ENCODE measurements around the gene USP49.
"Not testable (repeated sequence)": the region's sequence is repeated elsewhere in the genome, so short reads cannot be mapped to it uniquely, and the experiment has no call there.

Gene USP49

DNA sequence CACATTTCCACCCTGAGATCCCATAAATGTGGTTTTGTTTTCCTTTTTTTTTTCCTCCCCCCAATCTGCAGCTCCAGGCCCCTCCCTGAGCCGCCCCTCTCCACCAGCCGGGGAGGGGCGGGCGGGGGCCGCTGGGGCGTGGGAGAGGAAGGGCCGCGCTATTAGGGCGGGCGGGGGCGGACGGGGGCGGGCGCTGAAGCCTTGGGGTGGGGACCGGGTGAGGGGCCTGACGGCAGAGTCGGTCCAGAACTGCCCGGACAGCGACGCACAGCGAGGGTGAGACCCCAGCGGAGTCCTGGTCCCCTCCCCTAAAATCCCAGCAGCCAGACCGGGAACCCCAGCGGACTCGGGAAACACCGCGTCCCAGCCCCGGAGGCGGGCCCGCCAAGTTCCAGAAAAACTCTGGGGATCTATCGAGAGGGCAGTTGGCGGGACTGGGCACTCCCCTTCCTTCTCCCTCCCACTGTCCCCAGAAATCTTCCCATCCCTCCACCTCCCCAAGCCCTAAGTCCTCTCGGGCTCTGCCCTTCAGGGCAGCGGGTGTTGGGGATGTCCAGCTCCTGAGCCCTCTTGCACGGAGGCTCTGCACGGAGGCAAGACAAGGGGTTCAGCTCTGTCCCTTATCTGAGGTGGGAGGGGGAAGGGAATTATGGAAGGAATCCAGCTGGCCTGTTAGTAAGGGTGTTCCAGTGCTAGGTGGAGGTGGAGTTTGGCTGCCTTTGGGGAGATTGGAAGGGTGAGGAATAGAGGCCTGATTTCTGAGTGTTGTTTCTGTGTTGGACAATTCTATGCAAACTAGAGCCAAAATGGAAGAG is 114.4 kb downstream of the USP49 start, which contains the start of gene PRICKLE4:
Gene PRICKLE4 (plus strand): TSS at position 232 of the 815 bp plus-strand sequence. CDS start 2,692 bp downstream, outside the sequence.
- DNase-seq (ENCODE audit: low read depth in 2 of 2), result no peak

DNA sequence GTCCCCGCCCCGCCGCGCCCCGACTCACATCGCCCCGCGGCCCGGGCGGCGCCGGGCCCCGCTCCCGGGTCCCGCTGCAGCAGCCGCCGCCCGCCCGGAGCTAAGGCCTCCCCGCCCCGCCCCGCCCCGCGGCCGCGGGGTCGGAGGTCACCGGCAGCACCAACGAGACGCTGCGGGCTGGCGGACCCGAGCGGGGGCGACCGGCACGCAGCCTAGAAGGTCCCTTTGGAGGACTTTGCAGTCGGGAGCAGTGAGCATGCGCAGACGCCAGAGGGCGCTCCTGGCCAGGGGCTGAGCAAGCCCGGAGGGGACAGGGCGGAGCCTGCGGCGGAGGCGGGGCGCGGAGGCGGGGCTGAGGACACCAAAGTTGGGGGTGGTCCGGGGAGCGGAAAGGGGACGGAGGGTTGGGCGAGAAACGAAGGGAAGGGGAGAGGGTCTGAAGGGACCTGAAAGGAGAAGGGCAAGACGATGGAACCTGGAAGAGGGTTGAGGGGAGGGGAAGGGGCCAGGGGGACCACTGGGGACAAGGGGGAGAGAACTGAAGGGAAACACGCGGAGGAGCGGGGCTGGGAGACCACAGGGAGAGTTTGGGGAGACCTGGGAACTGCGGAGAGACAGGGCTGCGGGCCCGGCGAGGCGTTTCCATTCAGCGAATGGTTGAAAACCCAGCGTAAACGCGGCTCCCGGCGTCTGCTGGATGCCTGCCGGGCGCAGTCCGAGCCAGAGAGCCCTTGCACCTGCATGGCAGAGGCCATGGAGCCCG is 115.2 kb downstream of the USP49 start, which contains the start of gene FRS3:
Gene FRS3 (minus strand): TSS at position 113 of the 763 bp plus-strand sequence. CDS start 2,913 bp downstream, outside the sequence.
- DNase-seq (ENCODE audit: low read depth in 2 of 2), result peak; percentile 83

DNA sequence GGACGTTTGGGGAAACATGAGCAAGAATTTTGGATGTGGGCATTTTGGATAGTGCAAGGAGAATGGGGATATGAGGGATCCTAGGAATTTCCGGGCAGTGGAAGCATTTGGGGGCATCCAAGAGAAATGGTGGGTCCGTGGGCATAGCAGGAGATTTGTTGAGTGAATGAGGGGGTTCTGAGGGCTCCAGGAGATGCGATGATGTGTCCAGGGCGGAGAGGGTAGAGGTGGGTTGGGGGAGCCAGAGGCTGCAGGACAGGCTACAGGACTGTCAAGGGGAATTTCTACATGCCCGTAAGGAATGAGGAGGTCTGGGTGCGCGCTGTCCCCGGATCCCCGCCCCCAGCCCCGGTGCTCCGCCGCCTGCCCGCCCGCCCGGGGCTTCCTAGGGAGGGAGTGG is 115.8 kb downstream of the USP49 start:
- no peak for DNase-seq (ENCODE audit: low read depth in 2 of 2)

DNA sequence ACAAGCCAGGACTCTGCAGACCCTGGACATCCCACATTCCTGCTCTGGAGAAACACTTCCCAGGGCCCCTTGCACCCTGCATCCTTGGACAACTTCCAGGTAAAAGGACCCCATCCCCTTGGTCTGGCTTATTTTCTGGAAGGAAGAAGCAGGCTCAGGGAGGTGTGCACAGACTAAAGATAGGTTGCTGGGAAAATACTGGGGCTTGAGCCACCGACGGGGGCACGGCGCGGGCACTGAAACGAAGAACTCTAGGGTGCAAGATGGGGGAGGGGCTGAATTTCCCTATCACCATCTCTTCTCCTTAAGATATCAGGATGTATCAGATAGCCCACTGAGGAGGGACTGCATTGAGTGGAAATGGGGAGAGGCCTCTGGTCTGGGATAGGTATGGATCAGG is 116.3 kb downstream of the USP49 start:
- no peak for DNase-seq (ENCODE audit: low read depth in 2 of 2)

DNA sequence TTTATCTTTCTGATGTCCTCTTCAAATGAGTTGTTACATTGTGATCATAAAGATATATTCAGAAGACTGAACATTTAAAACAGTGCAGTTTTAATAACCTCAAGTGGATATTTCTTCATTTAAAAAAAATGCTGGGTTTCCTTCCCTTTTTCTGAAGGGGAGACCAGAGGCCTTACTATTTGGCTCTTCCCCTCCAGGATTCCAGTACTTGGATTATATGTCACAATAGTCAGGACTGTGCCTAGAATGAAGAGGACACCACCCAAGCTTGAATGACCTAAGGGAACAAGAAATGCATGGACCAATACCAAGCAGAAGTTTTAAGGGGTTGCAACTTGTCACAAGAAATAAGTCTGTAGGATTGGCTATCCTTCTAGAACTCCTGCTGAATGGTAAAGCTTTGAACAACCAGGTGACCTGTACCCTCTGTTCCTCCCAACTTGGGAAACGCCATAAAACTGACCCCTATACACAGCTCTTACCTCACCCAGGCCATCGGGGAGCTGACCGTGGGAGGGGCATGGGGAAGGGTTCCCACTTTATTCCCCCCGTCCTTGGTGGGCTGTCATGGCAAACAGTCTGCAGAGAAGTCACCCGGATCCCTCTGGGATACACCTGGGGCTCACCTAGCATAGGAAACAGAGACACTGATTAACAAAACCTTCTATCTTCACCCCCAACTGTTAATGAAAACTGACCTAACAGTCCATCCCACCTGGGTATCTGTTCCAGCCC is 117.5 kb downstream of the USP49 start:
- DNase-seq (ENCODE audit: low read depth in 2 of 2), result no peak

DNA sequence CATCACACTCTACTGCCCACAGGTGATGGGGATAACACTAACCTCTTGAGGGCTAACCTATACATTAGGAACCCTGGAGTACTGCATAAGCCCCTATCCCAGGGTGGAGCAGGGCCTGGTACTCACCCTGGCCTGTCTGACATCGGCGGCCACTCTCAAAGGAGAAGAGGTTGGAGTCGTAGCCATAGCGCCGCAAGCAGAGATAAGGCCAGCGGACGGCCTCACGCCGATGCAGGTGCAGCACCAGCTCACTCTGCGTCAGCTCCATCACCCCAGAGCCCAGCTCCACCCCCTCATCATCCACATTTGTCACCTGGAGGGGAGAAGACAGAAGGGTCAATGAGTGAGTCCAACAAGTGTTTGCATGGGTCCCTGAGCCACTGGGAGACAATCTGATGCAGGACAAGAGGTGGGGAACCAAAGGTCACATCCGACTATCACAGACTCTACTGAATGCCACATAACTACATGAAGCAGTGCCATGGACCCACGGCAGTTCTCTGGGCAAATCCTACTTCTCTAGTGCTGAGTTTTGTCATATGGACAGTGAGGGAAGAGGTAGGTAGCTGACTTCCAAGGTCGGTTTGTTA is 119.8 kb downstream of the USP49 start:
- no peak for DNase-seq (ENCODE audit: low read depth in 2 of 2)

DNA sequence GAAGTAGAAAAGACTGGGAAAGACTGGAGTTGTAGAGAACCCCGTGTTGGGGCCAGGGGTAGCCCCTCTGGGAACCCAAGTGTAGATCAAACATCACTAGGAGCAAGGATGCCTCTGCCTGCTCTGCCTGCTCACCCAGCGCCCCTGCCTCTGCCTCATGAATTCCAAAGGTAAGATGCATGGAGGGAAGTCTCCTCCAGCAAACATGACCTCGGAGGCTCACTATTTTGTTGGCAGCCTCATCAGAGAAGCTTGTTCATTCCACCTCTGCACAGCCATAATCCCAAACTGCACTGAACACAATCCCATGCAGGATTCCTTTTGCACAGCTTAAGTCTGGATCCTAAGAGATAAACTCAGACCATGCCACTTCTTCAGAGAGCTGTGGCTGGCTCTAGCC is 120.3 kb downstream of the USP49 start:
- no peak for DNase-seq (ENCODE audit: low read depth in 2 of 2)

DNA sequence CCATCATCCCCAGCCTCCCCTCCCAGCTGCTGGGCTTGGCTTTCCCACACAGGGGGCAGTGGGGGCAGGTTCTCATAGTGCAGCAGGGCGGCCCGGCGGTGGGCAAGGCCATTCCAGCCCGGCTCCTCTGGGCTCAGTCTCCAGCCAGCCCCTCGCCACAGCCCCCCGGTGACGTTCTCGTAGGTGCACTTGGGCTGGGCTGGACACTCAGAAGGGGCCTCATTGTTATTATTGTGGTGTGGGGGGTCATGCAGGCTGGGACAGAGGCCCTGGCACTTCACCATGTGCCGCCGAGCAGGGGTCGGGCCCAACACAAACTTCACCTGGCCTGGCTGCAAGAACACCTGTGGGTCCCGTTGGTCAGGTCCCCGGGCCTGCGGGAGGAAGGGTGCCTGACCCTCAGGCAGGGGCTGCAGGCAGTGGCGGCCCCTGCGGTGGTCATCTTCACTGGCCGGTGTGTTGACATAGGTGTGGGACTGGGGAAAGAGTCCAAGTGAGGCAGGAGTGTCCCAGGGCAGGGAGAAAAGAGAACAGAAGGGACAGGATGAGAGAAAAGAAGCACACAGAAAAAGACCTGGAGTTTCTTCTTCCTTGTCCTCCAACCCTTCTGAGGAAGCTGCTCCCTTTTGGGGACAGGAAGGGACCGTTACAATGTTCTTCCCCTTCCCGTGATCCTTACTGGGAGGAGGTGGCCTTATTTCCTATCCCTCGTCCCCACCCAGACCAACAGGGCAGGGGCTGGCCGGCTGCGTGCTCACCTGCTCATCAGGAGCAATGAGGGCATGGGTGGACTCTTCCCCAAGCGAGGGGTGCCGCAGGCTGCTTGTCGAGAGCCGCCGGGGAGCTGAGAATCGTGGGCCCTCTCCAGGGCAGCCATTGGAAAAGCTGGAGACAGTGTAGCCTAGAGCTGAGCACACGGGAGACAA is 123.9 kb downstream of the USP49 start:
- no peak for DNase-seq (ENCODE audit: low read depth in 2 of 2)

DNA sequence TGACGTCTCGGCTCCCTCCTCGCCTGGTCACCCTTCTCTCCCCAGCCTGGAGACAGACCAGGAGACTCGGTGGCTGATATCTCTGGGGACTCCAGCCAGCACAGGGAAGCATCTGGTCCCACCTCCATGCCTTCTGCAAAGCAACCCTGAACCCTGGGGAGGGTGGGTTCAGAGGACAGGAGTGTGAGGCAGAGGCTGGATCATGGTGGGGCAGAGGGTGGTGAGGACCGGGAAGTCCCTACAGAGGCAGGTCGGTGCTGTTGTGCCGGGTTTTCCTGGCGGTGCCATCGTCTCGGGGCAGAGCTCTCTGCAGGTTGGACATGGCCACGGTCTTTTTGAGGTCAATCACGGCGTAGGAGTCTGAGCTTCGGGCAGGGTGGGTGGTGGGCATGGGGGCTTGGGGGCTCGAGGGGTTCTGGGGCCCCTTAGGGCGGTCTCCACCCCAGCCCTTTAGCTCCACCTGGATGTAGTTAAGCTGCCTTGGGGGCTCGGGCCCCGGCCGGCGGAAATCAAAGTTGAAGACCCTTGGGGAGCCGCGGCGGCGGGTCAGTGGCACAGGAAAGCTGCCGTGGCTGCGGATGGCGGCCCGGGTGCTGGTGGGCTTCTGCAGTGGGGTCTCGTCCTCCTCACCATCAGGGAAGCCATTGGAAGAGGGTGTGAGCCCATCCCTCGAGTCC is 124.7 kb downstream of the USP49 start:
- DNase-seq (ENCODE audit: low read depth in 2 of 2), result no peak

DNA sequence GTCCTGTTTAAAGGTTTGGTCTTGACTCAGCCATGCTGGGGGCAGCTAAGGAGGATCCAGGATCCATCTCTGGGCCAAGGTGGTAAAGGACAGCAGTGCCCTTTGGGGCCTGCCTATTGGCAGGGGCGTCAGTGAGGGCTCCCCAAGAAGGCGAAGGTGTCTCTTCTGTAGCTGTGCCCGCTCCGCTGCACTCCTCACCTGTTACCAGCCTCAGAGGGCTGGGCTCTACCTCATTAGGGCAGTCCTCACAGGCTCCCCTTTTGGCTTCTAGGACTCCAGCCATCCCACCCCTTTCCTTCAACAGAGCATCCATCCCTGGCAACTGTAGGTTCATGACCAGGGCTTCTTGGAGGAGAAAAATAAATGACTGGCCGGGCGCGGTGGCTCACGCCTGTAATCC is 125.8 kb downstream of the USP49 start:
- DNase-seq (ENCODE audit: low read depth in 2 of 2), result no peak

DNA sequence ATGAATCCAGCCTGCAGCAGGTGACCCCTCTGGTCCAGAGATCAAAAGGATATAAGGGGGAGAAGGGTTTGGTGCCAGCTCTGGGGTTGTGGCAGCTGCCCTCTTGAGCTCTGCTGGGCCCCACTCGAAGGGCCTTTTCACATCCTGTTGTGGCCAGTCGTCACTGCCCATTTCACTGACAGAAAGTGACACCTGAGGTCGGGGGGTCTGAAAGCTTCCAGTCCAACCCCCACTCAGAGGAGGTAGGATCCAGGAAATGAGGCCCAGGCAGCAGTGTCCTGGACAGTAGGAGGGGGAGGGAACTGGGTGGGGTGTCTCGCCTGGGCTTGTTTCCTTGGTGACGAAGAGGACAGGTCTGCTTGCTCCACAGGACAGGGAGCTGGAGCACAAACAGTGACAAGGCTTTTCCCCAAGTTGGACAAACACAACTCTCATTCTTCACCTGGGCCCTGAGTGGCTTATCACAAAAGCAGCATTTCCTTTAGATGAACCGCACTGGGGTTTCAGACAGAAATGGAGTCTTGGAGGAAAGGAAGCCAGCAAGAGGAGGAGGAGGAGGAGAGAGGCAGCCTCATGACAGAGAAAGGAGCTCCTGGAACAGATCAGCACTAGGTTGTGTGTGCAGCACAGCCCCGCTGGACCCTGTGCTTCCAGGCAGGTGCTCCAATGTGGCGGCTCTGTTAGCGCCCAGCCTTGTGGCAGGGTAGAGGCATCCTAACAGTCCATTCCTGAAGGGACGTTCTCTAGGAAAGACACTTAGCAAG is 126.4 kb downstream of the USP49 start:
- no peak for DNase-seq (ENCODE audit: low read depth in 2 of 2)

DNA sequence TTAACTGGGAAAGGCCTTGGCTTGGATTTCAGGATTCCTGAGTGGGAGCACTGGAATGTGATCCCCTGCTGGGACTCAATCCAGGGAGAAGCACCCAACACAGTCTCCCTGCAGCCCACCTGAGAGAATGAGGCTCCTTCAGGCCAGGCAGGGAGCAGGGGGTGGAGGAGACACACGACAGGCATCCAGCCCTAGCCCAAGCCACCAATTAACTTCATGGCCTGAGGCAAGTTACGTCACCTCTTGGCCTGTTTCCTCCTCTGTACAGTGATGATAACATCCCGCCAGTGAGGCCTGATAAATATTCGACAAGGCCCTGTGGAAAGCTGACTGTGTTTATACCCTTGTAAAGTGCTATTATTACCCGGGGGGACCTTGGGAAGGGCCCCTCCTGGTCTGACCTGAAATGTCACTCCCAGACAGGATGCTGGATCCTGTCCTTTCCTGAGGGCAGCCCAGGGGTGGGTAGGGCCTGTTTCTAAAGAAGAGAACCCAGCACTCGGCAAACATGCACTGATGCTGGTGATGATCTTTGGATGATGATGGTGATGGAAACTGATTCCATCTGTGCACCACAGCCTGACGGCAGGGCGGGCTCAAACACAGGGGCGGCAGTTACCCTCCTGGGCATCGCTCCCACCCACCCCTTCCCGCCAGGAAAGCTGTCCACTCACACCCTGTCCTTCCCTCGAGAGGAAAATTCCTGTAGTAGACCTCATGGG is 127.9 kb downstream of the USP49 start:
- no peak for DNase-seq (ENCODE audit: low read depth in 2 of 2)

DNA sequence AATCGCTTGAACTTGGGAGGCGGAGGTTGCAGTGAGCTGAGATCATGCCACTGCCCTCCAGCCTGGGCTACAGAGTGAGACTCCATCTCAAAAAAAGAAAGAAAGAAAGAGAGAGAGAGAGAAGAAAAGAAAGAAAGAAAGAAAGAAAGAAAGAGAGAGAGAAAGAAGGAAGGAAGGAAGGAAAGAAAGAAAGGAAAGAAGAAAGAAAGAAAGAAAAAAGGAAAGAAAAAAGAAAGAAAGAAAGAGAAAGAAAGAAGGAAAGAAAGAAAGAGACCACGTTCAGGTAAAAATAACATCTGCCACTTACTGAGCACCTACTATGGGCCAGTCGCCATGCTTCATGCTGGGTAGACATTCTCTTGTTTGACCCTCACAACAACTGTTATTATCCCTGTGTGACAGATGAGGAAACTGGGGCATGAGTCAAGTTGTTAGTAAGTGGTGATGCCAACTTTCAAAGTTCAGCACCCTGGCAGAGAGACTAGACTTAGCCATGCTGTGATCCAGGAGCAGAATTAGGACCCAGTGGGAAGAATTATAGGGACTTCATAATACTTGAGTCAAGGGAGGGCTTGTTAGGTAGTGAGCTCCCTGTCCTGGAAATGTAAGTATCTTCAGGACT is 129.0 kb downstream of the USP49 start:
- not testable (repeated sequence) for DNase-seq (ENCODE audit: low read depth in 2 of 2)

DNA sequence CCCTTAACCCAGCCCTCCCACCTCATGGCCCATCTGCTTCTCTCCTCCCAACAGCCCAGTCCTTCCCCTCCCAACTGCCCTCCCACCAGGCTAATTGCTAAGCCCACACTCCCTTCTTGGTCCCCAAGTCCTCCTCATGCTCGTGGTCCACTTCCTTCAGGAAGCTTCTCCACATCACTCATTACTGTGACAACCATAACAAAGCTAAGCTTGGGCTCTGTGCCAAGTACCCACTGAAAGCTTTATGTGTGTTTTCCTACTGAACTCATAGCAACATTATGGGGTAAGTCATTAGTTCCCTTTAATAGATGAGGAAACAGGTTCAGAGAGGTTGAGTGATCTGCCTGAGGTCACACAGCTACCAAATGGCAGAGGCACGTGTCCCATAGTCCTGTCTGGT is 131.7 kb downstream of the USP49 start:
- no peak for DNase-seq (ENCODE audit: low read depth in 2 of 2)

DNA sequence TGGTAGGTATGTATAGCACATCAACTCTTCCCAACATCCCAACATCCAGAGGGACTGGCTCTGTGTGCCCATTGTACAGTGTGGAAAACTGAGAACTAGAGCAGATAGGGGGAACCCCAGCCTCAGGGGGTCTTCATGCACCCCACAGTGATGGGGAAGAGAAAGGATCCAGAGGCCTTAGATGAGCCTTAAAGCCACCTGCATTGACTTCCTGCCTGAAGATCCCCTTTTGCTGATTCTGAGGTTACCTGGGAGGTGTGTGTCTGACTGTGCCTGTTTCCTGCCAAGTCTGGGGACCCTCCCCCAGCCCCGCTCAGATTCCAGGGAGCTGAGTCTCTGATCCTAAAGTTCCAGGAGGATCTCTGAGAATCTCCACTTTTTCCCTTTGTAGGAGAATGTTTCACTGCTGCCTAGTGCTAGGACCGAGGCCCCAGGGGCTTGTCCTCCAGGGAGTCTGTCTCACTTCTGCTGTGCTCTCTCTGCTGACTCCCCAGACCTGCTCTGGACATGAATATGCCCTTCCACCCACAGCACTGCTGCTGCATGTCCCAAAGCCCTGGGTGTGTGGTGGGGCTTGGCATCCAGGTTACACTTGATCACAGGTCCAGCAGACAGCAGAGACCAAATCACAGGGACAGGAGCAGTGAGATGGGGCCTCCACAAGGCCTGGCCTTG is 135.1 kb downstream of the USP49 start:
- no peak for DNase-seq (ENCODE audit: low read depth in 2 of 2)

DNA sequence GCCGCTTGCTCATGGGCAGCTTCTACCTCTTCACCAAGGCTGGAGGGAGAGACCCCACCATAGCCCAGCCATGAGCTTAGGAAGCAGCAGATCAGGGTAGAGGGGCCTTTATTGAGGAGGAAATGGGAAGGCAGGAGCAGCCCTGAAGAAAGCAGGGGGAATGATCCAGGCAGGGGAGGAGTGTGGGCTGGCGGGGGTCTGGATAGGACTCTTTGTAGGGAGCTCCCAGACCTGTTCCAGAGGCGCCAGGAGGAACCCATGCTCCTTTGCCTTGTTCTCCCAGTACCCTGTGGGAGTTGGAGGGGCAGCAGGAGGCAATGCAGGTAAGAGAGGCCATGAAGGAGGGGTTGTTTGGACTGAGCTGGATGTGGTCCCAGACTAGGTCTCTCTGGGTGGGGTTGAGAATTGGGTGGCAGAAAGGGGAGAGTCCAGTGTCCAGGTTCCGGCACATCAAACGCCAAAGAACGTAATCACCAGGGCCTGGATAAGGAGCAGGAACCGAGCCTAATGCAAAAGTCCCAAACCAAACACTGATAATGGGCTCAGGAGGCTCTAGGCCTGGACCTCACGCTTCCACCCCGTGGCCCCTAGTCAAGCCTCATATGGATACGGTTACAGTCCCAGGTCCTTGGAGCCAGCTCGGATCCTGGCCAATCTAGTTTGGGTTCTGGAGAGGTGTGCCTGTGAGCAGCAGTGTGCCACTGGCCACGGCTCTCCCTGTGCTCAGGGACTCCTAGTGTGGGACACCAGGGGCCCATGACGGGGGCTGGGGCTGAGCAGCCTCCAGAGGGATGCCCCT is 135.9 kb downstream of the USP49 start:
- DNase-seq (ENCODE audit: low read depth in 2 of 2), result no peak

DNA sequence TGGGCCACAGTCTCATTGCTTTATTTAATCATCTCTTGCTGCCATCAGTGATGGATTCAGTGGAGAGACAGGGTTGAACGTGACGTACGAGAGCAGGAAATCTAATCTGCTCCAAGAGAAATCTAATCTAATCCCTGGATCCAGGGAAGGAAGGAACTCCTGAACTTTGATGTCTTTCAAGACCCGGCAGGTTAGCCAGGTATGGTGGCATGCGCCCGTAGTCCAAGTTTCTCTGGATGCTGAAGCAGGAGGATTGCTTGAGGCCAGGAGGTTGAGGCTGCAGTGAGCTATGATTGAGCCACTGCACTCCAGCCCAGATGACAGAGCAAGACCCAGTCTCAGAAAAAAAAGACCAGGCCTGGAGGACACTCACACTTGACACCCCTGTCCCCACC is 136.5 kb downstream of the USP49 start:
- no peak for DNase-seq (ENCODE audit: low read depth in 2 of 2)
